Psoas muscle (tissue), 7 donors: ENCODE results near the gene RBL2. TPM values are rescaled to one million over a fixed set of nuclear protein-coding genes. Genes with fewer than 3 reads are reported as not detected.

Experiments used
- polyA plus RNA-seq, 3 donors: library from polyadenylated mRNA; stranded (reverse); fragments of 200-250 nt; gene quantifications; one replicate each; pipeline ENCODE4 v1.2.3, GENCODE V29; 2013
- total RNA-seq, 4 donors: library from RNA; stranded (reverse); fragmentation: NEBNext Ultra II Directional in 2 of 4; extraction: Animal tissue kit (Norgen Biotek cat#: 25700) in 2 of 4; gene quantifications; one replicate each; pipeline versions ENCODE4 v1.2.1 to v1.2.4, GENCODE V29; 2021 to 2023
- donor health status: healthy with polysubstance abuse.
- donor health status: DM: no; HTN: no; CAD: no; lungs with moderate emphysema.
- donor health status: Bipolar disorder and iron deficiency.
- donor health status: healthy.
- donor health status: DM: no; HTN: no; CAD: no.
- donor health status: DM: no; HTN: no; CAD: no.
- donor health status: DM: yes; HTN: yes; CAD: no.

RBL2 gene
- total and polyA plus RNA-seq, 7 donors: 16.7 to 45.0 (median 35.8) TPM

Other genes with a start within 250 kb of the RBL2 start
- 10 to 100 TPM; 62.5 to 78.8 (median 66.8) TPM for gene AKTIP, start 68.7 kb downstream of the RBL2 start, total RNA-seq
- gene AKTIP, start 68.7 kb downstream of the RBL2 start, polyA plus RNA-seq: 10 to 100 TPM; 27.6 to 88.1 (median 44.2) TPM